Stimulated activated CD8-positive, alpha-beta memory T cell treated with anti-CD3 and anti-CD28 coated beads, Interleukin-4, amount 100 ng/mL, for 24 hours (primary cell): ENCODE results near the gene CDK8.

Experiments
- DNase-seq: peaks from one replicate; pipeline ENCODE4 v3.0.0-alpha.2; 2020; ENCODE audit warnings: low read depth

The CDK8 gene

DNA sequence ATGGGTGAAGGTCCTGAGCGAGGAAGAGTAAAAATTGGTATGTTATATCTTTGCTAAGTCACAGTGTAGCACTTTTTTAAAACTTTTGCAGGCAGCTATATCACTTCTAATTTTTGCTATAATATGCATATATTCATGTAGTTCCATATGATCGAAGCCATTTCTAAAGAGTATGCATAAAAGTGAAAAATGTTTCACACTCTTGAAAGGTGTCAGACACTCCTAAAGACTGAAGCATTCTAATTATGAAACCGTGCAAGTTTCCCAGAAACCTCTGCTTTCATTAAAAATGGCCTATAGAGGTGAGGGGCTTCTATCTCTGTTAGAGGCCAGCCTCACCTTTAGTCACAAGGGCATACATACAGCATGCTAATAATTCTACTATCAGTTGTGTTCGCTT lies 128.9 kb downstream of the CDK8 start:
- no peak for DNase-seq

DNA sequence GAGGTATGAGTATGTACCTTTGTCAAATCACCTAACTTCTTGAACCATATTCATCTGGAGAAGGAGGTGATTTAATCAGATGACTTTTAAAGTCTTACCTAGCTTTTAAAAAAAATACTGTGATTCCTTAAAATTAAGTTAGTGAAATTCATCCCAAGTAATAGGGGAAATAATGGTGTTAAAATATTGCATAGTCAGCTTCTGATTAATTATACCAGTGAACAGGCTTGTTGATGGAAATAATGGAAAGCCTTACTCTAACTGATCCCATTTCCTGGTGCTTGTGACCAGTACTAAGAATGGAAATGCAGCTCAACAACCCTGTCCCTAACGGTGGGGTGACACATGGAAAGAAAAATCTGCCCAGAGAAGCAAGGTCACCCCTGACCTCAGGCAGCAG lies 130.7 kb downstream of the CDK8 start:
- DNase-seq, result no peak

DNA sequence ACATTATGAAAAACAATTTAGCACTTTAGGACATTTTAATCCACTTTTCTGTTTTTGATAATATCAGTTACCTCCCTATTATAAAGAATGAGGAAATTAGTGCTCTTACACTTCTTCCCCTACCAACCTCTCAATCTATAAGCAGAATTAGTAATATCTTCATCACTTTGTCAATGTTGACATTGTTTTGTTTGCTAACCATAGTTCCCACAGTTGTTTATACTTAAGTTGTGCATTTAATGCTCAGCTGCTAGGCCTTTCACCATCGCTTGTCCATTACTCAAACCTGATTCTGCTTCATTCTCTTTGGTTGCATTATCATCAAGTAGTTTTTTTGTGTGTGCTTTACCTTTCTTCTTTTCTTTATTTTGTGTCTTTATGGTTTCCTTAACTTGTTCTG lies 132.1 kb downstream of the CDK8 start:
- DNase-seq, result no peak

DNA sequence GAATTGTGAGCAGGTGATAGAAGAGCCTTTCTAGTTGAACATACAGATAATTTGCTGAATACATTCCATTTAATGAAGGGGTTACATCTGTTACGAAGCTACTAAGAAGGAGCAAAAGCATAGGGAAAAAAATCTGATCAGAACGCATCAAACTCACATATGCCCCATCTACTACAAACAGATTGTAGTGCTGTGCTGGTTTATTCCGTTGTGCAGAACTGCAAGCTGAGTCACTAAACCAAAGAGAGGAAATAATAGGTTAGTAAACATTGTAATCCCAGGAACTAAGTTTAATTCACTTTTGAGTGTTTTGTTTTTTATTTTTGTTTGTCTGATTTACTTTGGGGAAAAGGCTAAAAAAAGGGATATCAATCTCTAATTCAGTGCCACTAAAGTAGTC lies 136.3 kb downstream of the CDK8 start:
- DNase-seq, result no peak

DNA sequence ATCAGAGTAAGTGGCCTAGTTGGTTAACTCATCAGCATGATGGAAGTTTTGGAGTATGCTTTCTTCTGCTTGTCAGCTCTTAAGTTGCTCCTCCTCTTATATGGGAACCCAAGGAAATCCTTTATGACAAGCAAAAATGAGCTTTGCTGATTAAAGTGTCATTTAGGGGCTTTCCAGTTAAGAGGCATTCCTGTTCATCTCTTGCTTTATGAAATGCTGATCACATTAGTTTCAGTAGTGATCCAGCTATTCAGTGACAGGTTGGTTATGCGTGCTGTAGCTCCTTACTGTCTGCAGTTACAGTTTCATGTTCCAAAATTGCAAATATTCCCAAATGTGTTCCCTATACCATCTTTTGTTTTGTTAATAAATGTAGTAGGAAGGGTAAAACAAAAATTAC lies 146.6 kb downstream of the CDK8 start:
- no peak for DNase-seq

DNA sequence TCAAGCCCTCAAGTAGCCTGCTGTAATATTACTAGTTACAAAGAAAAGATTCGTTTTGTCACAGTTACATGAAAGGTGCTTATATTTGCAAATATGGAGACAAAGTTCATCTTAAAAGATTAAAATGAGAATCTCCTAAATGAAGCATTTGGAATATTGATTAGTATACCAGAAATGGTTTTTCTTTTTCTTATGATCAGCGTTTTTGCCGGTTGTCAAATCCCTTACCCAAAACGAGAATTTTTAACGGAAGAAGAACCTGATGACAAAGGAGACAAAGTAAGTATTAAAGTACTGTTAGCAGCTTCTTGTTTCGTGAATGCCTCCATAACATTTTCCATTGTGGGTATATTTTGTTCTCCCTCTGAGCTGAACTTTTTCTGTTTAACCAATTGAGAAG lies 147.1 kb downstream of the CDK8 start:
- DNase-seq, result no peak

DNA sequence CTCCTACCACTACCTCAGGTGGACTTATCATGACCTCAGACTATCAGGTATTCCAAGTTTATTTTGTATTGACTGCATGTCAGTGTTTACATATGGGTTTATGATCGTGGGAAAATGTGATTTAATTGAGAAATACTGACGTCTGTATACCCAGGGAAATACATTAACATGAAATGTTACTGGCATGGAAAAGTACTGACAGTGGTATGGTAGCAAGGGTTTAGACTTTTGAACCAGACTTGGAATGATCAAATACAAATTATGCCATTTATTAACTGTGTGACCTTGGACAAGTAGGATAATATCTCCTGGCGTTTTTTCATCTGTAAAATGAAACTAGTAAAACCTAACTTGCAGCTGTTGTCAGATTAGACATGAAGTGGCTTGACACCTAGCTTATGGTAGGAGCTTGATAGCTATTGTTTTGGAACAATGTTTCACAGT lies 147.7 kb downstream of the CDK8 start:
- no peak for DNase-seq

DNA sequence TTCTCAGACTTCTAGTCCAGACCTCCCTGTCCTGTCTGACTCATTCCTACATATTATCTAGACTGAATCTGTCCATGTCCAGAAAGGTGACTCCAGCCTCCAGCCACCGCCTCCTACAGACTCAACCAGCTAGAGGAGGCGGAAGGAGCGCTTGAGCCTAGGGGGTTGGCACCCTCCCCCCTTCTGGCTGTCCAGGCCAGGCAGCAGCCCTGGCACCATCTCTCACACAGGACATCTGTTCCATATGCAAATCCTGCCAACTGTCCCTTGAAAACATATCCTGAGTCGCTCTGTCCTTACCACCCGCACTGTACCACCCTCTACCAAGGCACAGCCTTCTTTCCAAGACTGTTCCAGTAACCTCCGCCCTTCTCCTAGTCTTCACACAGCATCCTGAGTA lies 152.9 kb downstream of the CDK8 start:
- no peak for DNase-seq

DNA sequence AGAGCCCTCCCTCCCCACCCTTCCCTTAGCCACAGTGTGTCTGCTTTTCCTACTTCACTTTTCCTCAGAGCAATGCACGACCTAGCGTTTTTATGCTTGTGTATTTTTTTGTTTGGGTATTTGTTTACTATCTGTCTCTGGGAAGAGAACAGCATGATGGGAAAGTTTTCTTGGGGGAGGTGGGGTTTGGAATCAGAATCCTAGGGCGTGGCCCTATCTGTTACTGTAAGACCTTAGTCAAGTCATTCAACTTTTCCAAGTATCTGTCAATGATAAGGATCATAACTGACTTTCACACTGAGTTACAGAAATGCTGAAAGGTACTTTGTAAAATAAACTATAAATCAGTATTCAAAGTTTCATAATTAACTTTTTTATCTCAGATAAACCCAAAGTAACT lies 157.3 kb downstream of the CDK8 start:
- no peak for DNase-seq

DNA sequence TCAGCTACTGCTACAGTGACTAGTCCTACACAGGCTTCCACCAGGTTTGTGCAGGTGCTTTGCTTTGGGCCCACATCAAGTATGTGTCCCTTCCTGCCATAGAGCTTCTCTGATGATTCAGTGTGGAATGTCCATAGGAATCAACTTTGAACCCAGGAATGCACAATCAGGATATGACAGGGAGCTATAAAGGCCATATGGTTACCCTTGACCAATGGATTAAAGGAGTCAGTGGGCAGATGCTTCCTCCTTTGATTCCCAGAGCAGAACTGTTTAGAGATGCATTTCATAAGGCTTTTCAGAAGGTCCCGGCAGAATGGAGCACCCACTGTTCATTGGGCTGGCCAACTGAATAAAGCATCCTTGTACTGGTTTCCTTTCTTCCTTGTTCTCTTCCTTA lies 158.3 kb downstream of the CDK8 start:
- DNase-seq, result no peak

DNA sequence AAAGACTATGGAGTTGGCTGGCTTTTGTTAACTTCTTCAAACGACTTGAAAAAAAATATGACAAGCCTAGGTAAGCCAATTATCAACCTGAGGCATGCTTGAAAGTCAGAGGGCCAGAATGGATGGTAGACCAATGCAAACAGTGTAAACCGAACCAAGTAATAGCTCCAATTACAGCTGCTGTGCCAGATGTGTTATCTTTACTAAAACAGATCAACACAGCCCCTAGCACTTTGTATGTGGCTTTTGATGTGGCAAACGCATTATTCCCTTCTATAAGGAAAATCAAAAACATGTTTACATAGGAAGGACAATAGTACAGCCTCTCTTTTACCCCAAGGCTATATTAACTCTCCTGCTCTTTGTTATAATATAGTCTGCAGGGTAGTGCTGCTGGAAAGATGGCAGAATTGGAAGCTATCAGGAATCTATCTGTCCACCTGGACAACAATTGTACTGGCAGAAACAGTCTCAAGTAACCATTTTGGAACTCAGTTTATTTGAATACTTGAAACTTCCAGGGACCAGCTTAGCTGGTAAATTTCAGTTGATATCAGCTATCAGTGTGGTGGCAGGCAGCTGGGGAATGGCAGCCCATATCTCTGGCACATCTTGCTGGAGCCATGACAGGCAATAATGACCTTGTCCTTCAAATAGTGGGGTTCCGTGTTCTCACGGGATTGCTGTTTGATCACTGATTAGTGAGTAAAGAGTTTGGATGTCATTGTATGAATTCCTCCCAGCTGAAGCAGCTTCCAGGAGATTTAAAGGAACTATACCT lies 159.2 kb downstream of the CDK8 start:
- no peak for DNase-seq

DNA sequence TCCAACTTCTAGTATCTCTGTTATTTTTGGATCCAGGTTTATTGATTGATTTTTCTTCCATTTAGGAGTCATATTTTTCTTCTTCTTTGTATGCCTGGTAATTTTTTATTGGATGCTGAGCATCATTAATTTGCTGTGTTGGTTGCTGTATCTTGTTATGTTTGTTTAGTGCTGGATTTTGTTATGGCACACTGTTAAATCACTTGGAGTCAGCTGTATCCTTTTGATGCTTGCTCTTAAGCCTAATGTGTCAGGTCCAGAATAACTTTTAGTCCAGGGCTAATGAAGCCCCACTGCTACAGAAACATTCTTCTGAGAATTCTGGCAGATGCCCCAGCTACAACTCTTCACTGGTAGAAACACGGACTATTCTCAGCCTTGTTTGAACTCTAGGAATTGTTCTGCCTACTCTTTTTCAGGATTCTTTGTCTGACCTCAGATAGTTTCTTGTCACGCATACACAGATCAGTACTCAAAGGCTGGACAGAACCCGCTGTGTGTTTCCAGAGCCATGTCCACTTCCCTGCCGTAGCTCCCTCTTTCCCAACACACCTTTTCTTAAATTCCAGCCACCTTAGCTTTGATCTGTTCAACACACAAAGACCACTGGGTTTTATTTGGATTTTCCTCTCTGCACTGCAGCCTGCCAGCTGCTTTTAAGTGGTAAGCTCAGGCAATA lies 166.5 kb downstream of the CDK8 start:
- no peak for DNase-seq

DNA sequence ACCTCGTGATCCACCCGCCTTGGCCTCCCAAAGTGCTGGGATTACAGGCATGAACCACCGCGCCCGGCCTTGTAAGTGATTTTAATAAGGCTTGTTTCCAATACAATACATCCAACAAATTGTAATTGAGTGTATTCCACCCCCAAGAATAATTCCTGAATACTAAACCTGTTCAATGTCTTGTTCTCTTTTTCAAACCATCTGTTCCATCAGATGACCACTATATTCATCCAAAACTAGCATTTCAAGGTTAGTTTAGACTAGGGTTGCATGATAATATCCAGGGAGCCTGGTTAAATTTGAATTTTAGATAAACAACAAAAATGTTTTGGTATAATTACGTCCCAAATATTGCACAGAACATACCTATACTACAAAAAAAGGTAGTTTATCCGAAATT lies 168.1 kb downstream of the CDK8 start:
- DNase-seq, result no peak

DNA sequence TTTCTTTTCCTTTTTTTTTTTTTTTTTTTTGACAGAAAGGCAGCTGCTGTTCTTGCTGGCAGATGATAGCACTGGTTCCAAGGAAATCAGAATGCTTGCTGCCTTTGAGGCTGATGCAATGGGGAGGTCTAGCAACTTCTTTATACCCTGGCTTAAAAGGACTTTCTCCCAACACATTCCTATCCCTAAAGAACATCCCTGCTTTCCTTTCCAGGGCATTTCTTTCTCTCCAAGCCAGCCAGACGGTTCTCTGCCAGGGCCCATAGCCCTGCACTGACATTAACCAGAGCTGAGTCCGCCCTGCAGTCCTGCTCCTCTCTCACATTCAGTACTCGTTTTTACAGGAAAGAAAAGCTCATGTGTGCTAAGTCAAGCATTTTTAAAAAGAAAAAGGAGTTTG lies 169.7 kb downstream of the CDK8 start:
- no peak for DNase-seq

DNA sequence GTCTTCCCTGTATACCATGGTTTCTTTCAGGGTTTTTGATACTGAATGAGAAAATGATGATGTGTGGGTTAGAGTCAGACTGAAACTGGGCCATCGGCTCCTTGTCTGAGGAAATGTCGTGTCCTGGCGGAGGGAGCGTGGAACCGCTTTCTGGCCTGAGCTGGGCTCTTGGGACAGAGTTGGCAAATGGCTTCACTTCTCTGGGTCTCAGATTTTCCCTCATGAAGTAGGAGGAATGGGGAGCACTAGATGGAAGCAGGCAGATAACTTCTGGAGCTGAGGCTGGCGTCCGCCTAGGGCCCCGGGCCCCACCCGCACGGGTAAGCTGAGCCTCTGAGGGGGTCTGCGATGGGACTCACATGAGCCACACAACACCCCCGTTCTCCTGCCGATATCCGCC lies 170.3 kb downstream of the CDK8 start:
- no peak for DNase-seq

DNA sequence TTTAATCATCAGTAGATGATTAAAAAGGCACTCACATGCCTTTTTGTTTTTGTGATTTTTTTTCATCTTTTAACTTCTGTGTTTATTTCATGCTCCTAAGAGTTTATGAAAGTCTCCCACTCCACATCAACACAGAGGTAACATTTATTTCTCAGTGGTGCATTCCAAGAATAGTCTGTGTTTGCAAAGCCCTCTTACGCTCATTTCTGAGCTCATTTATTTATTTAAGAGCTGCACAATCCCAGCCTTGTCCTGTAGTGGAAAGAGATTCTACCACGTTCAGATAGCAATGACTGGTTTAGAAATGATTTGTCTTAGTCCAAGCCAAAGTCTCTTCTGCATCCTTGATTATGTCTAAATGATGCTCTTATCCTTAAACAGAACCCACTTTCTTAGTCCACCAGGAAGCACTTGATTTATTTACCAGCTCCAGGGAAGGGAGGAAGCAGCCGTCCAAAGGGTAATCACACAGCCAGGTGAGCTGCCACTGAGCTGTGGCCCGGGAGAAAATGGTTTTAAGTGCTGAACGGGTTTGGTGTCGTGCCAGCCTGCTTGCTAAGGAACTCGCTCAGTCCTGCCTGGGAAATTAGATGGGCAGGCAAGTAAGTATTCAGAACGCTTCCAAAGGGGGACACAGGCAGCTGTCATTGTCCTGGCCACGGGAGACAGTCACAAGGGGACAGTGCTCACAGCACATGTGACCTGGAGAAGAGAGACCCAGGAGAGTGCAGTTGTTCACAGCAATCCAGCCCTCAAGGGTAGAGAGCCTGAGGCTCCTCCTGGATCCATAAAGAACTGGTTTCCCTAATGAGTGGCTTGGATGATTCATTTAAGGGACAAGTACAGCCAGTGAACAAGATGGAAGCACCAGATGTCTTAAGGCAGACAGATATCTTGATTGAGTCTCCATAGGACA lies 171.8 kb downstream of the CDK8 start:
- no peak for DNase-seq

DNA sequence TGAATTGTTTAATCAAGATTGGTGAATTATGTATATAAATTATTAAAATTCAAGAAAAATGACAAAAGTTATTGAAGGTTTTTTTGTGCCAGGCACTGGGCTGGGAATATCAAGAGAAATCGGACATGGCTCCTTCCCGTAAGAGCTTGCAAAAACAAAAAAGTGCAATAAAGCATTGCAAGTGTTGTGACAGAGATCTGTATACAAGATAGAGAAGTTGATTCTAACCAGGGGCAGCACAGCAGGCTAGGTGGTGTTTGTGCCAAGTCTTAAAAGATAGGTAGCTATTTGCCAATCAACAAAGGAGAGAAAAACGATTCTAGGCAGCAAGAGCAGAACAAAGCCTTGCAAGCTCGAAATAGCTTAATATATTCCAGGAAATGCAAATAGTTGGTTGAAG lies 179.8 kb downstream of the CDK8 start:
- DNase-seq, result no peak

DNA sequence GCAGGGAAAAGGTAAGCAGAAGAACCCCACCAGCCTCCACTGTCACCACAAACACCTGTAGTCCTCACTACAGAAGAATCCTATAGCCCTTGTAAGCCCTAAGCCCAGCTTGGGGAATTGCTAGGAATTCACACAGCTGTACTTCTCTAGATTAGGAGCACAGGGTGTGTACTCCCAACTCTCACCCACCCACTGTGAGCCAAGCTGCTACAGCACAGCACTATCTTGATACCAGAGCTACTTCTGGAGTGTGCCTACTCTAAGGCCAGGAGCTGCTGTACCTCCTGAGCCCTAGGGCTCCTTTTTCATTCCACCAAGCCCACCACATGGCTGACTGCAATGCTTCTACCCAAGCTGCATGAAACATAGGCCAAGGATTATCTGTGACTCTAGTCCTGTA lies 181.2 kb downstream of the CDK8 start:
- no peak for DNase-seq

DNA sequence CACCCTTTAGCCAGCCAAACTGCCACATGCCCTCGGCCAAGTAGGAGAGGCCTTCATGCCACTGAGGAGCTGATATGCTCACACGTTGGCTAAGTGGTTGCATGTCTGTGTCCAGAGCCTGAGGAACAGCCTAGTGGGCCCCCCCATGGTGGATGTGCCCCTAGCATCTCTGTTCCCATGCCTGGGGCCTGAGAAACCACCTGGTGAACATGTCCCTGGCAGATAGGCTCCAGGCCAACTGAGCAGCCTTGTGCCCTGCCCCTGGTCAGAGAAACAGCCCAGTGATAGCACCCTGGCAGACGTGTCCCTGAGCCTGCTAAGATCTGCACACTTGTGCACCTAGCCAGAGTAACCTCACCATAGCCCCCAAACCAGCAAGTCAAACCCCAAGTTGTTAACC lies 181.7 kb downstream of the CDK8 start:
- no peak for DNase-seq

DNA sequence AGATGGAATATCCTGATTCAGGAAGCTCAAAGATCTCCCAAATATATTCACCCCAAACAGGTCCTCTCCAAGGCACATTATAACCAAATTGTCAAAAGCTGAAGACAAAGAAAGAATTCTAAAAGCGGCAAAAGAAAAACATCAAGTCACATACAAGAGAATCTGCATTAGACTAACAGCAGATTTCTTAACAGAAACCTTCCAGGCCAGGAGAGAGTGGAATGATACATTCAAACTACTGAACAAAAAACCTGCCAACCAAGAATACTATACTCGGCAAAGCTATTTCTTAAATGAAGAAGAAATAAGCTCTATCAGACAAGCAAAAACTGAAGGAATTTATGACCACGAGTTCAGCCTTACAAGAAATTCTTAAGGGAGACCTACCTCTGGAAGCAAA lies 183.0 kb downstream of the CDK8 start:
- DNase-seq, result no peak

DNA sequence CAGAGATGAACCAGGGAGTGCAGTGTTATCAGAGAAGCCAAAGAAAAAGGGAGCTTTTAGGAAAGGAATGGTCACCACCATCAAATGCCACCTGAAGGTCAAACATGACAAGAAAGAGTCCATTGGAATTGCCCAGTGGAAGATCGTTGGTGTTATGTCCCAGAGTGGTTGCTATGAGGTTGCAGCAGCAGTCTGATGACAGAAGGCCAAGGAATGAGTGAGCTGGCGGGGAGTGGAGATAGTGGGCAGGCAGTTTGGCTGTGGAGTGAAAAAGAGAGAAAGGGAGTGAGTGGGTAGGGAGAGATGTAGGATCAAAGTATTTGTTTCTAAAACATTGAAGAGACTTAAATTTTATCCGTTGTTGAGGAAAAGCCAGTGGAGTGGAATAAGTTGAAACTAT lies 186.2 kb downstream of the CDK8 start:
- no peak for DNase-seq

DNA sequence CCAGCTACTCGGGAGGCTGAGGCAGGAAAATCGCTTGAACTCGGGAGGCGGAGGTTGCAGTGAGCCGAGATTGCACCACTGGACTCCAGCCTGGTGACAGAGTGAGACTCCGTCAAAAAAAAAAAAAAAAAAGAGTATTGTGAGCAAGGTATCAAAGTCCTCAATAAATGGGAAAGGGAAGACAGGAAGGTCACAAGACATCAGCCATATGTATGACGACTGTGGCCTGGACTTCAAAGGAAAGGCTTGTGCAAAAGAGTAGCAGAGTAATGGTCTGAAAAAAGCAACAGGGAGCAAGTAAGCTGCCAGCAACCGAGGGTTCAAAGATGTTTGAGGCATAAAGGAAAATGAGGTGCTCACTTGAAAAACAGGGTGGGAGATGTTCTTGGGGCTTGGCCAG lies 187.5 kb downstream of the CDK8 start:
- DNase-seq, result no peak

DNA sequence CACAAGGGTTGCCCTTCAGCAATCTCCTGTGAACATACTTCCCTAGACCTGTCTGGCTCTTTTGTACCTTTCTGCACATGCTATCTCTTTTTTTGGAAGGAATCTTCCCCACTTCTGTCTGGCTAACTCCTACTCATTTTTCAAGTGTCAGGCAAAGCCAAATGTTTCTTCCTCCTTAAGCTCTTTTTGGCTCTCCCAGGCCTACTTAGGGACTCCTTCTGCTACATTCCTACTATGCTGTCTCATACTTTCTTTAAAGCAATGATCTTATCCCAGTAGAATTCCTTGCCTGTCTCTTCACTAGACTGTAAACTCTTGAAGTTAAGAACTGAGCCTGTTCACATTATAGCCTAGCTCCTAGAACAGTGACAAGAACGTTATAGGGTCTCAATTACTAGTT lies 188.6 kb downstream of the CDK8 start:
- DNase-seq, result no peak
